Activated CD4-positive, alpha-beta memory T cell treated with anti-CD3 and anti-CD28 coated beads, Interleukin-2, amount 10 ng/mL, durations not matched to agents 7 days and 5 days (primary cell): ENCODE data around the gene WFDC5. TPM values are rescaled to one million over a fixed set of nuclear protein-coding genes. Genes with fewer than 3 reads are reported as not detected.

ENCODE experiments used
- CTCF ChIA-PET: fragments of 350-600 bp; sonication (Branson Sonifier 250); formaldehyde crosslinking; loops from one replicate; lab custom pipeline; 2021; ENCODE audit warnings: antibody characterized with exemption, inconsistent platforms; lab: Charles Lee
- POLR2A ChIA-PET: fragments of 350-600 bp; sonication (Branson Sonifier 250); formaldehyde crosslinking; loops from one replicate; lab custom pipeline; 2021; ENCODE audit warnings: antibody characterized with exemption; lab: Charles Lee
- DNase-seq: peaks from one replicate; pipeline ENCODE4 v3.0.0-alpha.2; 2020
- H3K27ac Mint-ChIP-seq: one replicate; pipeline ENCODE4 v1.8.0; 2021; ENCODE audit warnings: mild to moderate bottlenecking, mixed read lengths
- H3K27me3 Mint-ChIP-seq: one replicate; pipeline ENCODE4 v1.8.0; 2021; ENCODE audit warnings: mixed read lengths
- H3K36me3 Mint-ChIP-seq: one replicate; pipeline ENCODE4 v1.8.0; 2021; ENCODE audit warnings: low read depth, mixed read lengths
- H3K4me1 Mint-ChIP-seq: one replicate; pipeline ENCODE4 v1.8.0; 2021; ENCODE audit warnings: mixed read lengths
- H3K4me3 Mint-ChIP-seq: one replicate; pipeline ENCODE4 v1.8.0; 2021; ENCODE audit warnings: mild to moderate bottlenecking, mixed read lengths
- H3K9me3 Mint-ChIP-seq: one replicate; pipeline ENCODE4 v1.8.0; 2021; ENCODE audit warnings: mixed read lengths
- total RNA-seq, 2 experiments: library from RNA; stranded (reverse); gene quantifications; one replicate each; pipeline ENCODE4 v1.2.3, GENCODE V29; 2021

The WFDC5 gene
- total RNA-seq, 2 experiments from 2014 or later: 0.63 to 0.73 TPM

DNA sequence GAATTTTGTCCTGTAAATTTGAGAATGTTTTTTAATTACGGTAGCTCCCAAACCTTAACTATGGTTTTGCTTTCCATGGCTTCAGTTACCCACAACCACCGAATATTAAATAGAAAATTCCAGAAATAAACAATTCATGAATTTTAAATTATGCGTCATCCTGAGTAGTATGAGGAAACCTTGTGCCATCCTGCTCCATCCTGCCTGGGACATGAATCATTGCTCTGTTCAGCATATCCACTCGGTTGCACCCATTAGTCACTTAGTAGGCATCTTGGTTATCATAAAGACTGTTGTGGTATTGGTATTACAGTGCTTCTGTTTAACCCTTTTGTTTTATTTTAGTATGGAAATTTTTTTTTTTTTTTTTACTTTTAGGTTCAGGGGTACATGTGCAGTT lies 53.7 kb downstream of the WFDC5 start:
- Mint-ChIP-seq H3K4me3 (no peak overlapping the region), H3K4me1 (peaks cover 46% of the 10 kb centered on the region), H3K27me3 (no peaks in the 10 kb centered on the region), H3K27ac (no peak overlapping the region), H3K9me3 (no peaks in the 10 kb centered on the region), H3K36me3 (peaks cover 68% of the 10 kb centered on the region)
- CTCF ChIA-PET: interaction anchor here (1.1 to 1.6 kb wide), 2 partner anchors 11 to 35 kb away, joined by 3 to 4 read pairs; no protein-coding TSS in a partner anchor
- DNase-seq: no peak
- POLR2A ChIA-PET: no interaction called here

- H3K4me3 Mint-ChIP-seq: no peak overlapping the region
- H3K36me3 Mint-ChIP-seq: peaks cover 71% of the 10 kb centered on the region
- ChIA-PET POLR2A (no interaction called here), CTCF (interaction anchor here (1.1 to 1.6 kb wide), 2 partner anchors 16 to 36 kb away, joined by 3 to 4 read pairs; no protein-coding TSS in a partner anchor)
- H3K9me3 Mint-ChIP-seq: no peaks in the 10 kb centered on the region
- no peaks in the 10 kb centered on the region for H3K27me3 Mint-ChIP-seq
- H3K27ac Mint-ChIP-seq: no peak overlapping the region
- DNase-seq: no peak
- H3K4me1 Mint-ChIP-seq: peaks cover 49% of the 10 kb centered on the region
Measured at GRCh38 chr20:45060294-45060693, 54.7 kb downstream of the WFDC5 start.

Other genes with a start within 250 kb of the WFDC5 start
- gene YWHAB, start 229.5 kb downstream of the WFDC5 start, total RNA-seq: 100 to 1,000 TPM; 277 to 279 TPM
- 10 to 100 TPM; 57.9 to 58.9 TPM for gene PABPC1L, start 205.1 kb downstream of the WFDC5 start, total RNA-seq
- 10 to 100 TPM; 16.0 to 16.4 TPM for gene TOMM34, start 154.8 kb downstream of the WFDC5 start, total RNA-seq
- 100 to 1,000 TPM; 204 to 213 TPM for gene STK4, start 148.7 kb downstream of the WFDC5 start, total RNA-seq
- under 1 TPM; 0.13 TPM for gene KCNS1, start 14.0 kb downstream of the WFDC5 start, total RNA-seq
- not detected for gene WFDC12, start 9.3 kb upstream of the WFDC5 start, total RNA-seq
- gene PI3, start 59.7 kb upstream of the WFDC5 start, total RNA-seq: not detected
- not detected for gene SEMG1, start 91.9 kb upstream of the WFDC5 start, total RNA-seq
- not detected for gene SEMG2, start 106.2 kb upstream of the WFDC5 start, total RNA-seq
- gene SLPI, start 139.4 kb upstream of the WFDC5 start, total RNA-seq: under 1 TPM; 0.40 to 0.45 TPM
- not detected for gene RBPJL, start 191.7 kb upstream of the WFDC5 start, total RNA-seq
- 1 to 10 TPM in 1 of 2 experiments, under 1 TPM in 1; 0.83 to 1.5 TPM for gene MATN4, start 193.1 kb upstream of the WFDC5 start, total RNA-seq
- 10 to 100 TPM; 28.1 to 28.3 TPM for gene SDC4, start 233.2 kb upstream of the WFDC5 start, total RNA-seq
- 10 to 100 TPM; 22.1 to 24.2 TPM for gene SYS1, start 248.0 kb upstream of the WFDC5 start, total RNA-seq